B cell (primary cell): Measurements from ENCODE around the gene BUD31.

Experiments used
- CTCF ChIP-seq: fragments of 200-600 bp; IDR thresholded peaks from one replicate; pipeline ENCODE4 v1.8.0; 2022; ENCODE audit warnings: antibody characterized with exemption, mild to moderate bottlenecking
- EZH2 ChIP-seq: IDR thresholded peaks from 2 replicates; pipeline ENCODE4 v1.6.1; 2012; ENCODE audit warnings: borderline replicate concordance, low read depth, mild to moderate bottlenecking, moderate library complexity, low read length; ENCODE audit not compliant: insufficient read depth, poor library complexity, severe bottlenecking

- no peak for TF ChIP-seq CTCF
- TF ChIP-seq EZH2 = no peak
Measured at GRCh38 chr7:99397297-99397983, 11.3 kb upstream of the BUD31 start.
